ENCODE results near the gene CPS1.

The CPS1 gene

DNA sequence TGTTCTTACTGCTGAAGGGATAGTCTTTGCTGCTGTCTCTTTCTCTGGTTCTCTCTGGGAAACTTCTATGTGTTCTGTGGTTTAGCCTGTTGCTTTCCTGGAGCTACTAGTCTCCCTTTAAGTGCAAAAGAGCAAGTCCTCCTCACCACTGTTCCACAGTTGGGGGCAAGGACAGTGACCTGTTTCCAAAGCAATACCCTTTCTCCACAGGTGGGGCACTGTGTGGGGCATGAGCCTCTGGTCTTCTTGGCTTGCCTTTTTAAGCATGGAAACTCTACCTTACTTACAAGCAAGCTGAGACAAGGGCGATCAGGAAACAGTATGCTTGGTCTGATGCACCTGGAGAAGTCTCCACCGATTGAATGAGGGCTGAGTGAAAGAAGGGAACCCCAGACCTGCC, 156.7 kb downstream of the CPS1 start:
- DNase-seq: no peak

DNA sequence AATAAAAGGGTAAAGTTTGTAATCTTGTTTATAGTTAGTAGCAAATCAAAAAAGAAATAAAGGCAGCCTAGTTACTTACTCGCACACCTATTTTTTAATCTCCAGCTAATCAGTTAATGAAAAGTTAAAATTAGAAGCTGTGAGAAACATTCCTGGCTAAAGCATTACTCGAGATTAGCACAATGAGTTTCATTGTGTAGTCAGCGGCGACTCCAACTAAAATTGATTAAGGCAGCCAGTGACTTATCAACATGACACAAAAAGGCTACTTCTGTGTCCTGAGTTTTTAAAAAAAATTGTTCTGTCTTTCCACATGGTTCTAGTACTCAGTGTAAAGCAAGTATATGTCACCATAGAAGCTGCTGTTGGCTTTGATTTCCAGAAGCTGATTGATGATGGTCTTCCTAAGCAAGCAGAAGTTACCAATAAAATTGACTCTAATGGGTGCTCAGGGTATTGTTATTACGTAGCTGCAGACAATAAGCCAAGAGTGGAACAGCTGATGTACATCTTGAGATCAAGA, 159.2 kb downstream of the CPS1 start:
- no peak for DNase-seq

DNA sequence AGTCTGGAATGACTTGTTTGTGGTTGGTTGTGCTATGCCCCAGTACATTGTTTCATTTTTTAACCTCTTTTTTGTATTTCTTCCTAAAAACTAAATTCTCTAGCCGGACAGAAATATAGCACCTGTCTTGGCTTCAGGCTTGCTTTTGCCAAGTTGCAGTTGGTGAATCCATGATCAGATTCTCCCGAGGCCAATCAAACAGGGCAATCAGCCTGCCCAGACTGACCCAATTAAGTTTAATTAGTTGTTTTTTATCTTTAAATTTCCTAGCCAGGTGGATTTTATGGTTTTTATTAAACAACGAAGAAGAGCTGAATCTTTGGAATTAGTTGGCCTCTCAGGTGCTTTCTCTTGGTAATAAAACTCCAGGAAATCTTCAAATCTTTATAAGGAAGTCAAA, 162.1 kb downstream of the CPS1 start:
- no peak for DNase-seq

DNA sequence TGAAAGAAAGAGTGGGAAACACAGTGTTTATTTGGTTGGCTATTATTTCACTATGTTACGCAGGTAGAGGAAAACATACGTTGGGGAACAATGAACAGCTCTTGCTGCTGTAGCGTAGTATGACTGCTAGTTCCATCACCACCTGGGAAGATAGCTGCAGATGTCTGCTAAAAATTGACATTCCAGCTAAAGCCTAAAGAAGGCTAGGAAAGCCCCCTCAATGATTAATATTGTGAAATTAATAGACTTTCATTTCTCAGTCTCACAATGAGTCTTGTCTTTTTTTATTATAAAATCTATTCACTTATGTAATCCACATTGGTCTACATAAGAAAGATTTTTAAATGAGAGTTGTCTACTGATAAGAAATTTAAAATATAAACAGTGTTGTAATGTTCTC, 165.7 kb downstream of the CPS1 start:
- no peak for DNase-seq

DNA sequence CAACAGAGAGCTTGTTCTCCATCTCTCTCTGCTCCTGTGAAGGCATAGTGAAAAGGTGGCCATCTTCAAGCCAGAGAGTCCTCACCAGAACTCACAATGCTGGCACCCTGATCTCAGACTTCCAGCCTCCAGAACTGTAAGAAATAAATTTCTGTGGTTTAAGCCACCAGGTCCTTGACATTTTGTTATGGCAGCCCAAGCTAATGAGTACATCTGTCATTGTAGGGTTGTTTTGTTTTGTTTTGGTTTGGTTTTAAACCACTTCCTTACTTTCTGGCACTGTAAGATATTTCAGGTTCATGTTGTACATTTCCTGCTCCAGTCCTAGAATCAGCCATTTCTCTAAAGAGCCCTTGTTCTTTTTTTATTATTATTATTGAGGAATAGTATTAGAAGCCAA, 171.2 kb downstream of the CPS1 start:
- DNase-seq: no peak
